GM19025 (cell line): ENCODE data around the gene MAPK10.
"Not testable (repeated sequence)": the region's sequence is repeated elsewhere in the genome, so short reads cannot be mapped to it uniquely, and the experiment has no call there.

ENCODE experiments used
- ATAC-seq: cut with Tn5 transposase; IDR thresholded peaks from one replicate; pipeline ENCODE4 v1.9.1; 2021; ENCODE audit warnings: mild to moderate bottlenecking, low read depth, moderate library complexity; ENCODE audit not compliant: unreplicated experiment

Gene MAPK10

GRCh38 chr4:86218746-86219473, 140.9 kb downstream of the MAPK10 start:
- no peak for ATAC-seq

- no peak for ATAC-seq
Measured at GRCh38 chr4:86203176-86203575, 156.7 kb downstream of the MAPK10 start.

- no peak for ATAC-seq
Measured at GRCh38 chr4:86185659-86186058, 174.2 kb downstream of the MAPK10 start.

GRCh38 chr4:86184901-86185285, 175.0 kb downstream of the MAPK10 start:
- no peak for ATAC-seq

GRCh38 chr4:86184216-86184900, 175.5 kb downstream of the MAPK10 start:
- ATAC-seq = no peak

GRCh38 chr4:86181585-86181984, 178.3 kb downstream of the MAPK10 start:
- no peak for ATAC-seq

GRCh38 chr4:86178211-86178610, 181.6 kb downstream of the MAPK10 start:
- no peak for ATAC-seq

- no peak for ATAC-seq
Measured at GRCh38 chr4:86174506-86174905, 185.3 kb downstream of the MAPK10 start.

GRCh38 chr4:86168335-86168734, 191.5 kb downstream of the MAPK10 start:
- ATAC-seq = not testable (repeated sequence)

GRCh38 chr4:86160426-86160825, 199.4 kb downstream of the MAPK10 start:
- no peak for ATAC-seq

GRCh38 chr4:86159216-86159615, 200.6 kb downstream of the MAPK10 start:
- no peak for ATAC-seq

- ATAC-seq = no peak
Measured at GRCh38 chr4:86156531-86156930, 203.3 kb downstream of the MAPK10 start.

- no peak for ATAC-seq
Measured at GRCh38 chr4:86155766-86156165, 204.1 kb downstream of the MAPK10 start.

GRCh38 chr4:86152454-86152853, 207.4 kb downstream of the MAPK10 start:
- ATAC-seq = no peak

- no peak for ATAC-seq
Measured at GRCh38 chr4:86151196-86151595, 208.7 kb downstream of the MAPK10 start.

GRCh38 chr4:86141161-86141560, 218.7 kb downstream of the MAPK10 start:
- ATAC-seq = no peak

GRCh38 chr4:86132468-86132867, 227.4 kb downstream of the MAPK10 start:
- no peak for ATAC-seq

GRCh38 chr4:86131456-86131855, 228.4 kb downstream of the MAPK10 start:
- no peak for ATAC-seq

GRCh38 chr4:86130160-86130933, 229.5 kb downstream of the MAPK10 start:
- ATAC-seq = no peak

GRCh38 chr4:86129546-86129945, 230.3 kb downstream of the MAPK10 start:
- ATAC-seq = no peak

- no peak for ATAC-seq
Measured at GRCh38 chr4:86122404-86122803, 237.4 kb downstream of the MAPK10 start.
